ENCODE results near the gene CHCHD3. TPM values are rescaled to one million over a fixed set of nuclear protein-coding genes. Genes with fewer than 3 reads are reported as not detected.

CHCHD3 gene
- total RNA-seq, 1 experiment from 2014 or later, result 89.9 TPM

DNA sequence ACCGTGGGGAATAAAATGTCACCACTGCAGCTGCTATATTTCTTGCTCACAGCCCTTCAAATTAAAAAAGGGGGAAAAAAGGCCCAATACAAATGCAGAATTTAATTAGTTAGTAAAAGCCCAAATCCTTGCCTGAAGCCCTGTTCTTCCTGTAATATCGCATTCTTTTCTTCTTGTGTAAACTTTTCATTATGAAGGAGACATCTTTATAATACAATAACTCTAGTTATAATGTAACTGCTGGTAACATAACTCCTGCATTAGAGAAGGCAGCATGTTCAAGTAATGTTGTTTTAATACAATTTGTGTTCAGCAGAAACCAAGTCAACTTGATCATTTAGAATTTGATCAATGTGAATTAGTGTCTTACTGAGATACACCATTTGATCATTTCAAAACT is 250.9 kb downstream of the CHCHD3 start:
- H3K9me3 Mint-ChIP-seq (ENCODE audit: low read depth, unreplicated experiment), result no peaks in the 10 kb centered on the region
- DNase-seq, result no peak
- no peaks in the 10 kb centered on the region for H3K36me3 Mint-ChIP-seq (ENCODE audit: insufficient read depth, unreplicated experiment)
- no peaks in the 10 kb centered on the region for H3K27me3 Mint-ChIP-seq (ENCODE audit: unreplicated experiment)
- peaks cover 13% of the 10 kb centered on the region for H3K4me1 Mint-ChIP-seq (ENCODE audit: low read depth, unreplicated experiment)
- H3K4me3 Mint-ChIP-seq (ENCODE audit: low read depth, unreplicated experiment), result no peak overlapping the region
- CTCF ChIA-PET, result no interaction called here
- intact Hi-C loops (cut with micrococcal nuclease; ENCODE audit: unreplicated experiment), result no loop called here
- no TSS peak for BruUV-seq (replicated peaks)
- H3K27ac Mint-ChIP-seq (ENCODE audit: unreplicated experiment), result no peak overlapping the region
- TF ChIP-seq, protein P1, sequence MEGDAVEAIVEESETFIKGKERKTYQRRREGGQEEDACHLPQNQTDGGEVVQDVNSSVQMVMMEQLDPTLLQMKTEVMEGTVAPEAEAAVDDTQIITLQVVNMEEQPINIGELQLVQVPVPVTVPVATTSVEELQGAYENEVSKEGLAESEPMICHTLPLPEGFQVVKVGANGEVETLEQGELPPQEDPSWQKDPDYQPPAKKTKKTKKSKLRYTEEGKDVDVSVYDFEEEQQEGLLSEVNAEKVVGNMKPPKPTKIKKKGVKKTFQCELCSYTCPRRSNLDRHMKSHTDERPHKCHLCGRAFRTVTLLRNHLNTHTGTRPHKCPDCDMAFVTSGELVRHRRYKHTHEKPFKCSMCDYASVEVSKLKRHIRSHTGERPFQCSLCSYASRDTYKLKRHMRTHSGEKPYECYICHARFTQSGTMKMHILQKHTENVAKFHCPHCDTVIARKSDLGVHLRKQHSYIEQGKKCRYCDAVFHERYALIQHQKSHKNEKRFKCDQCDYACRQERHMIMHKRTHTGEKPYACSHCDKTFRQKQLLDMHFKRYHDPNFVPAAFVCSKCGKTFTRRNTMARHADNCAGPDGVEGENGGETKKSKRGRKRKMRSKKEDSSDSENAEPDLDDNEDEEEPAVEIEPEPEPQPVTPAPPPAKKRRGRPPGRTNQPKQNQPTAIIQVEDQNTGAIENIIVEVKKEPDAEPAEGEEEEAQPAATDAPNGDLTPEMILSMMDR (IDR thresholded peaks at IDR 0.05; ENCODE audit: unreplicated experiment), result no peak

DNA sequence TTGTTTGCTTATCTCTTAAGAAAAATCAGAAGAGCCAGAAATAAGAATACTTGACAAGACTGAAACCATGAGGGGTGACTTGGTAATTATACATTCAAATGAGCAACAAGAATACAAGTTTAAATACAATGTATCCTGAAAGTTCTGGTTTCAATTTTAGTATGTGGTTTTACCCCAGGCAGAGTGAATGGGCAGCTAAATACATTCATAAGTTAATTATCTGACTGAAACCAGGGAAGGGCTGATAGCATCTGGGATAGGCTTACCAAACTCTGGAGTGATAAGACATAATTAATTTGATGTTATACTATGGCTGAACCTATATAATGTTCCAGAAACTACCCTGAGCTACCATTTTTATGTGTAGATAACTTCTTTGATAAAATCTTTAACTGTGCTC is 253.4 kb downstream of the CHCHD3 start:
- Mint-ChIP-seq H3K27ac (ENCODE audit: unreplicated experiment) (no peak overlapping the region), H3K36me3 (ENCODE audit: insufficient read depth, unreplicated experiment) (no peaks in the 10 kb centered on the region), H3K9me3 (ENCODE audit: low read depth, unreplicated experiment) (no peaks in the 10 kb centered on the region), H3K4me1 (ENCODE audit: low read depth, unreplicated experiment) (peaks cover 13% of the 10 kb centered on the region), H3K4me3 (ENCODE audit: low read depth, unreplicated experiment) (no peak overlapping the region), H3K27me3 (ENCODE audit: unreplicated experiment) (no peaks in the 10 kb centered on the region)
- CTCF ChIA-PET, result no interaction called here
- no peak for DNase-seq
- TF ChIP-seq, protein P1 (IDR thresholded peaks at IDR 0.05; ENCODE audit: unreplicated experiment), result no peak
- BruUV-seq (replicated peaks), result no TSS peak
- intact Hi-C loops (cut with micrococcal nuclease; ENCODE audit: unreplicated experiment), result no loop called here

DNA sequence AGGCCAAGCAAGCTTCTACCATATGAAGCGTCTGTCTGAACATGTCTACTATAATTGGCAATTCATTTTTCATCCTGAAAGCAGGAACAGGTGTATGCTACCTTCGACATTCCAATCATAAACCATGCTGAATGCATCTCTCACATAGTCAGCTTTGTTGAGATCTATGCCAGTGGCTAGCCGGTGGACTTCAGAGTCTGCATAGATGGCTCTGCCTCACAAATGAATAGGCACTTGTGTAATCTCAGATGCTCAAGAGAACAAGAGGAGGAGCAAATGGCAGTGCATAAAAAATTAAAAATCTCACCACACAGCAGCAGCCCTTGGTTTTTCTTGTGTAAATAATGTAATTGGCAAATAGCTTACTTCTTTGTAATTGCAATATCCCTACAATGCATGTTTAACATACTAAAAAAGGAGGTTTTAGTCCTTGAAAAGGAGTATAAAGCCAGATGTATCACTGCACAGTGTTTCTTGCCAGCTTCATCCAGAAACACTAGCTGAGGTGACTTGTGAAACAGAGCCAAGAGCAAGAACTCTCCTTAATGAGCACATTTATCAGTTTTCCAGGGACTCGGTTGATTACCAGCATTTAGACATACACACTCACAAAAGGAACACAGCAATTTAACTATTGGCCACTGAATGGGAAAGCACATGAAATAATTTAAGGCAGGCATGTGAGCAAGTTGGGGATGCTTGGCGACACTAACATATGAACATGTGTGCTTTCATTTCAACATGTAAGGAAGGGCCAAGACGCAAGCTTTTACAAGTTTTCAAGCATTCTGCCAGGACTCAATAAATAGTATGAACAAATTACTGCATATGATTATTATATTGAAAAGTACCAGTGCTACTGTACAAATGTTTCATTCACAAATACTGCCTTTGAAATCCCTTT is 255.7 kb downstream of the CHCHD3 start:
- H3K4me3 Mint-ChIP-seq (ENCODE audit: low read depth, unreplicated experiment), result no peak overlapping the region
- no peak for DNase-seq
- TF ChIP-seq, protein P1 (IDR thresholded peaks at IDR 0.05; ENCODE audit: unreplicated experiment), result no peak
- H3K27me3 Mint-ChIP-seq (ENCODE audit: unreplicated experiment), result no peaks in the 10 kb centered on the region
- H3K4me1 Mint-ChIP-seq (ENCODE audit: low read depth, unreplicated experiment), result peaks cover 11% of the 10 kb centered on the region
- no peaks in the 10 kb centered on the region for H3K9me3 Mint-ChIP-seq (ENCODE audit: low read depth, unreplicated experiment)
- no peaks in the 10 kb centered on the region for H3K36me3 Mint-ChIP-seq (ENCODE audit: insufficient read depth, unreplicated experiment)
- no TSS peak for BruUV-seq (replicated peaks)
- intact Hi-C loops (cut with micrococcal nuclease; ENCODE audit: unreplicated experiment), result no loop called here
- no peak overlapping the region for H3K27ac Mint-ChIP-seq (ENCODE audit: unreplicated experiment)
- CTCF ChIA-PET, result interaction anchor here (0.6 kb wide), 1 partner anchor 406 kb away, joined by 7 read pairs; no protein-coding TSS in a partner anchor

DNA sequence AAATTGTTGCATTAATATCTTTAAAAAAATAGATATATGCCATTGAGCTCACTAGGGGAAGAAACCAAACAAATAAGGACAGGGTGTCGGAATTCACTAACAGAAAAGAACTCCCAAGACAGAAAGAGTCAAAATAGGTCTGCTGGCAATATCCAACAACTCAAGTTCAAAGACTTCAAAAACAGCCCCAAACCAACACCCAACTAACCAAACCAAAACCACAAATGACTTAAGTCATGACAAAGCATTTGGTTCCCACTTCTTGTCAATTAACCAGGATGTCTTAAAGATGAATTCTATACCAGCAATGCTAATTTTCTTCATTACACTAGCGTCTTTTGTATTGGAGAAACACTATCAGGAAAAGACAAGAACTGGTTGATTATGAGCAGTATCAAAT is 256.7 kb downstream of the CHCHD3 start:
- no peaks in the 10 kb centered on the region for H3K27me3 Mint-ChIP-seq (ENCODE audit: unreplicated experiment)
- BruUV-seq (replicated peaks), result no TSS peak

More for the DNA sequence above, 256.7 kb downstream of the CHCHD3 start:
- CTCF ChIA-PET, result no interaction called here
- Mint-ChIP-seq H3K4me3 (ENCODE audit: low read depth, unreplicated experiment) (no peak overlapping the region), H3K4me1 (ENCODE audit: low read depth, unreplicated experiment) (peaks cover 2% of the 10 kb centered on the region), H3K36me3 (ENCODE audit: insufficient read depth, unreplicated experiment) (no peaks in the 10 kb centered on the region), H3K27ac (ENCODE audit: unreplicated experiment) (no peak overlapping the region), H3K9me3 (ENCODE audit: low read depth, unreplicated experiment) (no peaks in the 10 kb centered on the region)
- TF ChIP-seq, protein P1 (IDR thresholded peaks at IDR 0.05; ENCODE audit: unreplicated experiment), result no peak
- intact Hi-C loops (cut with micrococcal nuclease; ENCODE audit: unreplicated experiment), result no loop called here
- DNase-seq, result no peak

Data from Calu3 (cell line).